ENCODE results near the gene BMP5.

The BMP5 gene

GRCh38 chr6:55776113-55776512 is 99.3 kb downstream of the BMP5 start:
- Histone ChIP-seq H3K4me1 (ENCODE audit: insufficient read depth, low read length, poor library complexity, severe bottlenecking) (no peaks in the 10 kb centered on the region), H3K9me2 (replicated peaks; ENCODE audit: low read depth, low read length) (no peaks in the 10 kb centered on the region), H3F3A (ENCODE audit: low read depth) (no peaks in the 10 kb centered on the region), H3K4me3 (ENCODE audit: low read length, poor library complexity, severe bottlenecking) (no peak overlapping the region), H3K9ac (ENCODE audit: low read depth, low read length, poor library complexity, severe bottlenecking) (no peak overlapping the region), H3K36me3 (ENCODE audit: insufficient read depth, low read length) (no peaks in the 10 kb centered on the region), H3K9me3 (ENCODE audit: insufficient read depth, low read depth, low read length) (no peaks in the 10 kb centered on the region), H3K4me2 (ENCODE audit: low read depth, low read length, poor library complexity, severe bottlenecking) (no peak overlapping the region), H3K27me3 (ENCODE audit: insufficient read depth, low read length, poor library complexity, severe bottlenecking) (no peaks in the 10 kb centered on the region), H3K79me2 (ENCODE audit: insufficient read depth, low read length) (no peaks in the 10 kb centered on the region), H4K20me1 (ENCODE audit: insufficient read depth, low read length, poor library complexity, severe bottlenecking) (no peaks in the 10 kb centered on the region), H2AFZ (ENCODE audit: low read length) (no peak overlapping the region)
- TF ChIP-seq EZH2phosphoT487 (IDR thresholded peaks at IDR 0.05; ENCODE audit: borderline replicate concordance) = no peak
- no peak for TF ChIP-seq CTCF (conservative IDR thresholded peaks at IDR 0.05; ENCODE audit: low read length)

- TF ChIP-seq CTCF (conservative IDR thresholded peaks at IDR 0.05; ENCODE audit: low read length) (no peak), EZH2phosphoT487 (IDR thresholded peaks at IDR 0.05; ENCODE audit: borderline replicate concordance) (no peak)
- no peak overlapping the region for H3K4me3 ChIP-seq (ENCODE audit: low read length, poor library complexity, severe bottlenecking)
- H2AFZ ChIP-seq (ENCODE audit: low read length) = no peak overlapping the region
Measured at GRCh38 chr6:55775029-55775318, 100.4 kb downstream of the BMP5 start.

GRCh38 chr6:55774286-55775028 is 100.9 kb downstream of the BMP5 start:
- Histone ChIP-seq H3K4me2 (ENCODE audit: low read depth, low read length, poor library complexity, severe bottlenecking) (no peak overlapping the region), H3K27me3 (ENCODE audit: insufficient read depth, low read length, poor library complexity, severe bottlenecking) (no peaks in the 10 kb centered on the region), H3F3A (ENCODE audit: low read depth) (no peaks in the 10 kb centered on the region), H3K9me2 (replicated peaks; ENCODE audit: low read depth, low read length) (no peaks in the 10 kb centered on the region), H3K36me3 (ENCODE audit: insufficient read depth, low read length) (no peaks in the 10 kb centered on the region), H3K9me3 (ENCODE audit: insufficient read depth, low read depth, low read length) (no peaks in the 10 kb centered on the region), H2AFZ (ENCODE audit: low read length) (no peak overlapping the region), H3K4me3 (ENCODE audit: low read length, poor library complexity, severe bottlenecking) (no peak overlapping the region), H3K79me2 (ENCODE audit: insufficient read depth, low read length) (no peaks in the 10 kb centered on the region), H3K4me1 (ENCODE audit: insufficient read depth, low read length, poor library complexity, severe bottlenecking) (no peaks in the 10 kb centered on the region), H4K20me1 (ENCODE audit: insufficient read depth, low read length, poor library complexity, severe bottlenecking) (no peaks in the 10 kb centered on the region), H3K9ac (ENCODE audit: low read depth, low read length, poor library complexity, severe bottlenecking) (no peak overlapping the region)
- TF ChIP-seq CTCF (conservative IDR thresholded peaks at IDR 0.05; ENCODE audit: low read length) (no peak), EZH2phosphoT487 (IDR thresholded peaks at IDR 0.05; ENCODE audit: borderline replicate concordance) (no peak)

More at GRCh38 chr6:55775029-55775318, 100.4 kb downstream of the BMP5 start:
- Histone ChIP-seq H3K9ac (ENCODE audit: low read depth, low read length, poor library complexity, severe bottlenecking) (no peak overlapping the region), H3K79me2 (ENCODE audit: insufficient read depth, low read length) (no peaks in the 10 kb centered on the region), H3K36me3 (ENCODE audit: insufficient read depth, low read length) (no peaks in the 10 kb centered on the region), H3K27me3 (ENCODE audit: insufficient read depth, low read length, poor library complexity, severe bottlenecking) (no peaks in the 10 kb centered on the region), H3K4me2 (ENCODE audit: low read depth, low read length, poor library complexity, severe bottlenecking) (no peak overlapping the region), H3K9me3 (ENCODE audit: insufficient read depth, low read depth, low read length) (no peaks in the 10 kb centered on the region), H3K4me1 (ENCODE audit: insufficient read depth, low read length, poor library complexity, severe bottlenecking) (no peaks in the 10 kb centered on the region), H3K9me2 (replicated peaks; ENCODE audit: low read depth, low read length) (no peaks in the 10 kb centered on the region), H4K20me1 (ENCODE audit: insufficient read depth, low read length, poor library complexity, severe bottlenecking) (no peaks in the 10 kb centered on the region), H3F3A (ENCODE audit: low read depth) (no peaks in the 10 kb centered on the region)
